Stomach (tissue), 4 donors: ENCODE results near the gene GALNT17.

ENCODE experiments used
- POLR2A ChIP-seq, 4 donors: fragments of 450-650 bp; IDR thresholded peaks; one replicate each; pipeline ENCODE4 v1.6.1; 2016; ENCODE audit warnings: antibody characterized with exemption in 4 of 4, control low read depth in 2 of 4, mild to moderate bottlenecking in 1 of 4, moderate library complexity in 1 of 4
- POLR2AphosphoS5 ChIP-seq, 3 donors: sonication (generic); formaldehyde crosslinking; IDR thresholded peaks; one replicate each; pipeline ENCODE4 v1.6.1; 2016; ENCODE audit warnings: antibody characterized with exemption in 3 of 3
- TF ChIP-seq, protein P1 (sequence below), 7 experiments: fragments of 450-650 bp in 4 of 7; fragments of 200-600 bp in 3 of 7; sonication (generic) in 3 of 7; IDR thresholded peaks; one replicate each; pipeline ENCODE4 v1.5.1; 2016 to 2019; ENCODE audit warnings: antibody characterized with exemption in 7 of 7, control low read depth in 2 of 7, mild to moderate bottlenecking in 1 of 7

DNA sequence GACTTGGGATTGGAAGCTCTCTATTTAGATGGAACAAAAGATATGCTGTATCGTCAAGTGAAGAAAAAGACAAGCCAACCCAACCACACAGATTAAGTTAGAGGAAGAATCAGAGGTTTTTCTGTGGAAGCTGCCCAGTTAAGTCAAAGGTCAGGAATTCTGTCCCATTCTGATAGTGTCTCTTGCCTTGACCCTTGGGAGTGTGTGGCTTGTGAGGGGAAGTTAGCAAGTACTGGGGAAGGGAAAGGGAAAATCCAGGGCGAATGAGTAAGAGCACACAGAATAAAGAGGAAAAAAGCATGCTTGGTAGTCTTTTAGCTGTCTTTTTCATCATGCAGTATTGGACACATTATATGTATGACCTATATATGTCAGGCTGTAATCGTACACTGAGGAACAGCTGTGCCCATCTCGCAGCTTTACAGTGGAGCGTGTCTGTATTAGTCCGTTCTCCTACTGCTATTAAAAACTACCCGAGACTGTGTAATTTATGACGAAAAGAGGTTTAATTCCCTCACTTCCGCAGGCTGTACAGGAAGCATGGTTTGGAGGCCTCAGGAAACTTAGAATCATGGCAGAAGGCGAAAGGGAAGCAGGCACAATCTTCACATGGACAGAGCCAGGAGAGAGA, 197.2 kb downstream of the GALNT17 start:
- TF ChIP-seq, protein P1, sequence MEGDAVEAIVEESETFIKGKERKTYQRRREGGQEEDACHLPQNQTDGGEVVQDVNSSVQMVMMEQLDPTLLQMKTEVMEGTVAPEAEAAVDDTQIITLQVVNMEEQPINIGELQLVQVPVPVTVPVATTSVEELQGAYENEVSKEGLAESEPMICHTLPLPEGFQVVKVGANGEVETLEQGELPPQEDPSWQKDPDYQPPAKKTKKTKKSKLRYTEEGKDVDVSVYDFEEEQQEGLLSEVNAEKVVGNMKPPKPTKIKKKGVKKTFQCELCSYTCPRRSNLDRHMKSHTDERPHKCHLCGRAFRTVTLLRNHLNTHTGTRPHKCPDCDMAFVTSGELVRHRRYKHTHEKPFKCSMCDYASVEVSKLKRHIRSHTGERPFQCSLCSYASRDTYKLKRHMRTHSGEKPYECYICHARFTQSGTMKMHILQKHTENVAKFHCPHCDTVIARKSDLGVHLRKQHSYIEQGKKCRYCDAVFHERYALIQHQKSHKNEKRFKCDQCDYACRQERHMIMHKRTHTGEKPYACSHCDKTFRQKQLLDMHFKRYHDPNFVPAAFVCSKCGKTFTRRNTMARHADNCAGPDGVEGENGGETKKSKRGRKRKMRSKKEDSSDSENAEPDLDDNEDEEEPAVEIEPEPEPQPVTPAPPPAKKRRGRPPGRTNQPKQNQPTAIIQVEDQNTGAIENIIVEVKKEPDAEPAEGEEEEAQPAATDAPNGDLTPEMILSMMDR (IDR thresholded peaks at IDR 0.05), result no peak
- TF ChIP-seq POLR2A (IDR thresholded peaks at IDR 0.05) (no peak), POLR2AphosphoS5 (IDR thresholded peaks at IDR 0.05) (no peak)
